ENCODE results near the gene HK1.
"Not testable (repeated sequence)": the region's sequence is repeated elsewhere in the genome, so short reads cannot be mapped to it uniquely, and the experiment has no call there.

Gene HK1

DNA sequence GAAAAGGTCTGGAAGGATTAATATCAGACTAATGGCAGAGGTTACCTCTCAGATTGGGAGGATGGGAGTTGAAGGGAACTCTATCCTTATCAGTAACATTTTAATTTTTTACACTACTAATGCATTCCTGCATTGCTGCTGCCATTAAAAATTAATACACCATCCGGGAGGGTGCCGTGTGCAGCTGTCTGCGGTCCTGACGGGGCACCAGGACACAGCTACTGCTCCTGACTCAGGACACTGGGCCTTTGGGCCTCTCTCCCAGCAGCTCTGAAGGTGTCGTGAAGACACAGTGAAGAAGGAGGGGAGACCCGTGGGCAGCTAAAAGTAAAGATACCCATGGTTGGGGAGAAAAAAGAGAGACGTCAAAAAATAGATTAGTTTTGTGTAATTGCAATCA is 23.4 kb upstream of the HK1 start:
- DNase-seq (ENCODE audit: low read depth in 1 of 2, low spot score in 1 of 2), result no peak

DNA sequence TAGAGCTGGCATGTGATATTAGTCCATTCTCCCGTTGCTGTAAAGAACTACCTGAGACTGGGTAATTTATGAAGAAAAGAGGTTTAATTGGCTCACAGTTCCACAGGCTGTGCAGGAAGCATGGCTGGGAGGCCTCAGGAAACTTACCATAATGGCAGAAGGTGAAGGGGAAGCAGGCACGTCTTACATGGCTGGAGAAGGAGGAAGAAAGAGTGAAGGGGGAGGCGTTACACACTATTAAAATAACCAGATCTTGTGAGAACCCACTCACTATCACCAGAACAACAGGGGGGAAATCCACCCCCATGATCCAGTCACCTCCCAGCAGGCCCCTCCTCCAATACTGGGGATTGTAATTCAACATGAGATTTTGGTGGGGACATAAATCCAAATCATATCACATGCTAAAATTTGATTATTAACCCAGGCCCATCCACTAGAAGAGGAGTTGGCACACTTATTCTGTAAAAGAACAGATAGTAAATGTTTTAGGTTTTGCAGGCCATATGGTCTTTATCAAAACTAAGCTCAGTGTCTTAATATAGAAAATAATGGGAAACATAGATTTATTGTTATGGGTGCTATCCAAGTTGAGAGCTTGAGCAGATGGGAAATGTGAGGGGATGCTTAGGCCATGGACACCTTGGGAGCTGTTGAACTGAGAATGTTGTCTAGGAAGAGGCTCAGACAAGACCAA is 18.6 kb upstream of the HK1 start:
- DNase-seq (ENCODE audit: low read depth in 1 of 2, low spot score in 1 of 2), result no peak

DNA sequence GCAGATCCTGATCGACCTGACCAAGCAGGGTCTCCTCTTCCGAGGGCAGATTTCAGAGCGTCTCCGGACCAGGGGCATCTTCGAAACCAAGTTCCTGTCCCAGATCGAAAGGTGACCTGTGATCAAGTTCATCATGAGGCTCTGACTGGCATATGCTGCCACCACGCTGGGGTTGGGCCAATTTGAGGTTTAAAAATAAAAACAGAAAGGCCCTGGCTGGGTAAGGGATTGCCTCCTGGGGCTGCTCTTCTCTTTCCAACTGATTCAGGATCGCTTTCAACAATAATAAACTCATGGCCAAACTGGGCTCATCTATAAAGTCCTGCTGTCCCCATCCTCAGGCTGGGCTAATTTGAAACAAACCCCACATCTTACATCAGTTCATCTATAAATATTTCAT is 17.1 kb upstream of the HK1 start:
- DNase-seq (ENCODE audit: low read depth in 1 of 2, low spot score in 1 of 2), result no peak

DNA sequence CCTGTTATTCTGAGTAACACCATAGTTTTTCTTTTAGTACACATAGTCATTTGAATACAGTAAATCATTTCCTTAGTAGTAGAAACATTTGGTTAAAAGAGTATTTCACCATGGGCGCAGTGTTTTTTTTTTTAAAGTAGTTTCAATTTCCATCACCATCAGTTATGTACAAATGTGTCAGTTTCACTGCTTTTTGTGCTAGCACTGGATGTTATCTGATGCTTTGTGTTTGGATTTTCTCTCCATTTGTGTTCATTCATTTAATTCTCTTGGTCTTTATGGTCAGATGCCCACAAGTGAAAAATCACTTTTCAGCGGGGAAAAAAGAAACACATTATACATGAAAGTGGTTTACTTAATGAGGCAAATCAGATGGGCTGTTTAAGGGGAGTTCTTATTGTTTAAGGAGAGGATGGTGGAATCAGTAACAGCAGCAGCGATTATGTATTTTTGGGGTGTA is 16.0 kb upstream of the HK1 start:
- no peak for DNase-seq (ENCODE audit: low read depth in 1 of 2, low spot score in 1 of 2)

DNA sequence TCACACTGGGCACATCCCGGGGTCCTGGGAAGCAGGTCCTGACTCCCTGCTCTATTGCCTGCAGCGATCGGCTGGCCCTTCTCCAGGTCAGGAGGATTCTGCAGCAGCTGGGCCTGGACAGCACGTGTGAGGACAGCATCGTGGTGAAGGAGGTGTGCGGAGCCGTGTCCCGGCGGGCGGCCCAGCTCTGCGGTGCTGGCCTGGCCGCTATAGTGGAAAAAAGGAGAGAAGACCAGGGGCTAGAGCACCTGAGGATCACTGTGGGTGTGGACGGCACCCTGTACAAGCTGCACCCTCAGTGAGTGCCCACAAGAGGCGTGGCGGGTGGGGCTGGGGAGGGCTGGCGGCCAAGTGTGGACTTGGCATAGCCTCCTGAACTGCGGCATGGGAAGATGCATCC is 12.8 kb upstream of the HK1 start:
- no peak for DNase-seq (ENCODE audit: low read depth in 1 of 2, low spot score in 1 of 2)

DNA sequence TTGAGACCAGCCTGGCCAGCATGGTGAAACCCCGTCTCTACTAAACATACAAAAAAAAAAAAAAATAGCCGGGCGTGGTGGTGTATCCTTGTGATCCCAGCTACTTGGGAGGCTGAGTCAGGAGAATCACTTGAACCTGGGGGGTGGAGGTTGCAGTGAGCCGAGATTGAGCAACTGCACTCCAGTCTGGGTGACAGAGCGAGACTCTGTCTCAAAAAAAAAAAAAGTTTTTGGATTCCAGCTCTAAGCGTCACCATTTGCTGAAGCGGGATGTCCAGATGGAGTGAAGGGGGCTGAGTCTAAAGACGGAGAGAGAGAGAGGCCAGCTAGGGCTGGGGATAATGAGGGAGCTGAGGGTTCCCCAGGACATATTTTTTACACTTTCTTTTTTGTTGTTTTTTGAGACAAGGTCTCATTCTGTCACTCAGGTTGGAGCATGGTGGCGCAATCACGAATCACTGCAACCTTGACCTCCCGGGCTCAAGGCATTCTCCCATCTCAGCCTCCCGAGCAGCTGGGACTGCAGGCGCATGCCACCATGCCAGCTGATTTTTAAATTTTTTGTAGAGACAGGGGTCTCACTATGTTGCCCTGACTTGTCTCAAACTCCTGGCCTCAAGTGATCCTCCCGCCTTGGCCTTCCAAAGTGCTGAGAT is 9.4 kb upstream of the HK1 start:
- DNase-seq (ENCODE audit: low read depth in 1 of 2, low spot score in 1 of 2), result no peak

DNA sequence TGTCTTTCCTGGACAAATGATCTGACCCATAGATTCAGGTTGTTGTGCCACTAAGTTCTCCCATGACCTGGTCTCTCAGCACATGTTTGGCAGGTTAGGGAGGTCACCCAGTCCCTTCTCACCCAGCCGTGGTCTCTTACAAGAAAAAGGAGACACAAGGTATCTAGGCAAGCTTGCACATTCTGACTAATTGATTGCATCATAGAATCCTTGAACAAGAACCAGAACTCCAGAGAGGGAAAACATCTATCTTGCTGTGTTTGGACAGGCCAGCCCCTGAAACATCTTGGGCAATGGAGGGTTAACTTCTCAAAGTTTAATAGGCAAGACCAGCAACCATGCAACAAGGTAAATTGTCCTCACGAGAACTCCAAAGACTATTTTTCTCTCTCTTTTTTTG is 8.5 kb upstream of the HK1 start:
- no peak for DNase-seq (ENCODE audit: low read depth in 1 of 2, low spot score in 1 of 2)

DNA sequence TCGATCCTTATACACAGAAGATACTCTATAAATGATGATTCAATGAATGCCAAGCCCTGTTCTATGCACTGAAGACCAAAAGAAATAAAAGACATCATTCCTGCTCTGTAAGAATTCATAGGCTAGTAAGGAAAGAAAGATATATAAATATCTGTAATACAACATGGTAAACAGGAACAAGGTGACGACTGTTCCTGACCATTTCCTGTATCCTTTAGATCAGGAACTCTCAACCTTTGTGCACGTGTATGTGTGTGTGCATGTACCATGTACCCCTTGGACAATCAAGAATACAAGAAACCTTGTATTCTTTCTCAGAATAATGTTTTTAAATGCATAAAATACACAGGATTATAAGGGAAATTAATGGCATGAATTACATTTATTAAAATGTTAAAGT is 7.3 kb upstream of the HK1 start:
- no peak for DNase-seq (ENCODE audit: low read depth in 1 of 2, low spot score in 1 of 2)

DNA sequence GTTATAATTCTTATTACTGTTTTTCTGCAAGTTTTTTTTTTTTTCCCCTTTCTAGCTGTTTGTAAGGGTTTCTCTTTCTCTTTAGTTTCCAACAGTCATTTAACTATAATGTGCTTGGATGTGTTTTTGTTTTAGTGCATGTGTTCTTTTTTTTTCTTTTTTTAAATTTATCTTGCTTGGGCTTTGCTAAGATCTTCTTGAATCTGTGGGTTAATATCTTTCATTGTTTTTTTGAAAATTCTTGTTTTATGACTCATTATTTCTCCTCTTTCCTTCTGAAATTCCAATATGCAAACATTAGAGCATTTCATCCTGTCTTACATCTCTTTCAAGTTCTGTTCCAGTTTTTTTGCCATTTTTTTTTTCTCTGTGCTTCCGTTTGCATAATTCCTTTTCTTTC is 5.7 kb upstream of the HK1 start:
- no peak for DNase-seq (ENCODE audit: low read depth in 1 of 2, low spot score in 1 of 2)

DNA sequence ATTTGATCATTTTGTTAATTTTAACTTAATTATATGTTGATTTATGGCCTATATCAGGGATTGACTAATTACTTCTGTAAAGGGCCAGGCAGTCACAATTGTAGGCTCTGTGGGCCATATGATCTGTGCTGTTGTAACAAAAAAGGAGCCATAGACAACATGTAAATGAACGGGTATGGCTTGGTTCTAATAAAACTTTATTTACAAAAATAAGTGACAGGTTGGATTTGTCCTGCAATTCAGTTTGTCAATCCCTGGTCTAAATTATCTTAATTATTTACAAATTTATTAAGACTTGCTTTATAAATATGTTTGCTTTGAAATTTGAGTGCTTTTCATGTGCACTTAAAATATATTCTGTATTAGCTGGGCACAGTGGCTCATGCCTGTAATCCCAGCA is 2.9 kb upstream of the HK1 start:
- no peak for DNase-seq (ENCODE audit: low read depth in 1 of 2, low spot score in 1 of 2)

DNA sequence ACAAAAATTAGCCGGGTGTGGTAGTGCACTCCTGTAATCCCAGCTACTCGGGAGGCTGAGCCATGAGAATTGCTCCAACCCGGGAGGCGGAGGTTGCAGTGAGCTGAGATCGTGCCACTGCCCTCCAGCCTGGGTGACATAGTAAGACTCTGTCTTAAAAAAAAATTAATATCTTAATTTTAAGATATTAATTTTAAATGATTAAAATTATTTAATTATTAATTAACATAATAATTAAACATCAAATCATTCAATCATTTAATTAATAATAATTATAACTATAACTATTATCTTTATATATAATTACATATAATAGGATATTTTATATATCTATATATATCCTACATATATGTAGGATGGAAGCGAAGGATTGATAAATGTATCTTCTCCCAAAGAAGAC is 1.8 kb upstream of the HK1 start:
- no peak for DNase-seq (ENCODE audit: low read depth in 1 of 2, low spot score in 1 of 2)

DNA sequence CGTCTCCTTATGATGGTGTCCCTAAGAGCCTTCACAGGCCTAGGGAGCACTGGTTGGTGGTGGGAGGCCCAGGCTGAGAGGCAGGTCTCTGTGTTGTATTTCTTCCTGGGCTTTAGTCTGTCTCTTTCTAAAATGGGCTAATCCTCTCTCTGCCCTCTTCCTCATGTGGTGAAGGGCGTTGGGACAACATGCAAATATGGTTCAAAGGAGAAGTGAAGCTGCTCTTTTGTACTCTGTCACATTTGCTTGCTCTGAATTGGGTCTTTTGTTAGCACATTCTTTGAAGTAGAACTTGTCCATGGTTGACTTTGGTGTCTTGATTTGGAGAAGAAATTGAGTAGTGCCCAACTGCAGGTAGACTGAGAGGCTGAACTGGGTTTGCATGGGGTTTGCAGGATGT is 814 bp downstream of the HK1 start:
- no peak for DNase-seq (ENCODE audit: low read depth in 1 of 2, low spot score in 1 of 2)

DNA sequence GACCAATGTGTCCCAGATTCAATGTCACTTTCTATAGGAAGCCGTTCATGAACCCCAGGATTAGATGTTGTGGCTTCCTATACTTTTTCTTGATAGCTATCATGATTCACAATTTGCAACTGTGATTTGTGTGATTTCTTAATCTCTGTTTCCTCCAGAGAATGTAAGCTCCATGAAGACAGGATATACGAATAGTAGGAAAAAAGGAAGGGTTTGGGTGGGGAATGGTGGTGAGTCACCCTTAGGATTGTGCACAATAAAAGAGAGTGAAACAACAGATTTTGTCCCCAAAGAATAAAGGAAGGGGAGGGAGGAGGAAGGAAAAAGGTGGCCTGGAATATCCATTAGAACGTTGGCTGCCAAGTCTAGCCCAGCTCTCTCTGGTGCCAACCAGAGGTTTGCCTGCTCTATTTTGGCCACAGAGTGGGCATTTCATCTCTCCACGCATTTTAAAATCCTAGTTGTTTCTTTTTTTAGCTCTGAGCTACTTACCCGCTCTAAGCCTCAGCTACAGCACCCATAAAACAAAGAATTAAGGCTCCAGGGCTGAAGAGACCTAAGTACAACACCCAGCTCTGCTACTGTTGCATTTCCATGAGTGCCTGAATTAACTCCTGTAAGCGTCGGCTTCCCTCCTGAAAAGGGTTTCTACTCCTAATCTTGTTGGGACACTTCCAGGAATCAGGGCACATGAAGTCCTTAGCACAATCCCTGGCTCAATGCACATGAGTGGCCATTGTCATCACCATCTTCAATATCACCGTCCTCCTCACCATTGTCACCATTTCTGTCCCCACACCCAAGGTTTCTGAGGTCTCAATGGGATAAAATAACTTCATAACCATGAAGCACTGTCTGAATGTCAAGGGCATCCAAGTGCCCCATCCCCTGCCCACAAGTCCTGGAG is 3.5 kb downstream of the HK1 start:
- DNase-seq (ENCODE audit: low read depth in 1 of 2, low spot score in 1 of 2), result no peak

DNA sequence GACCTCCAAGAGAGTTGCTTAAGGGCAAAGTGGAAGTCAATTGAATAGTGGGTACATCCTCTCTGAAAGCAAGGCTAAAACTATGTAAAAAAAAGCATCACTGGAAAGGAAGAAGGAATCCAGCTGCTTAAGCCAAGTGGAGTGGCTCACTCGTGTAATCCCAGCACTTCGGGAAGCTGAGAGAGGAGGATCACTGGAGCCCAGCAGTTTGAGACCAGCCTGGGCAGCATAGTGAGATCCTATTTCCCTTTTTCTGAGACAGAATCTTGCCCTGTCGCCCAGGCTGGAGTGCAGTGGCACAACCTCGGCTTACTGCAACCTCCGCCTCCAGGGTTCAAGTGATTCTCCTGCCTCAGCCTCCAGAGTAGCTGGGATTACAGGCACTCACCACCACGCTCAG is 6.1 kb downstream of the HK1 start:
- DNase-seq (ENCODE audit: low read depth in 1 of 2, low spot score in 1 of 2), result not testable (repeated sequence)

DNA sequence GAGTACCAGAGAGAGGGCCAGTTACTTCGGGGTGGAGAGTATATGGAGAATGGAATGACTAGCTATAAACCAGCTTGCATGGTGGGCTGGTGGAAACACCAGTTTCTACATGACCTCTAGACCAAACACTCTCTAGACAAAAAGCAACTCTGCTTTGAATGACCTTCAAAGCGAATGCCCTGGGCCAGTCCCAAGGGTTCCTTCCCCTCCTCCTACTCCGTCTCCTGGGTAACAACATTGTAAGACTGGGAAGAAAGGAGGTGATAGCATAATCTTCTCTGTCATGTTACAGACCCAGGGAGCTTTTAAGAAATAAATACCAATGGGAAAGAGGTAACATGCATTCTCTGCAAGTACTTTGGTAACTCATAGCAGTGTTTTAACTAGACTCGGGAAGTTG is 7.4 kb downstream of the HK1 start:
- DNase-seq (ENCODE audit: low read depth in 1 of 2, low spot score in 1 of 2), result no peak

DNA sequence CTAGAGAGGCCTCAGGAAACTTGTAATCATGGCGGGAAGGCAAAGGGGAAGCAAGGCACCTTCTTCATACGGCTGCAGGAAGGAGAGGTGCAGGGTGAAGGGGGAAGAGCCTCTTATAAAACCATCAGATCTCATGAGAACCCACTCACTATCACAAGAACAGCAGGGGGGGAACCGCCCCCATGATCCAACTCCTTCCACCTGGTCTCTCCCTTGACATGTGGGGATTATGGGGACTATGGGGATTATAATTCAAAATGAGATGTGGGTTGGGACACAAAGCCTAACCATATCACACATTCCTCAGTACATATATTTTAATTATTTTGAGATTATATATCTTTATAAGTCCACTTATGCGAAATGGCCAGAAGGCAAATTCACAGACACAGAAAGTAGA is 8.9 kb downstream of the HK1 start:
- DNase-seq (ENCODE audit: low read depth in 1 of 2, low spot score in 1 of 2), result no peak

DNA sequence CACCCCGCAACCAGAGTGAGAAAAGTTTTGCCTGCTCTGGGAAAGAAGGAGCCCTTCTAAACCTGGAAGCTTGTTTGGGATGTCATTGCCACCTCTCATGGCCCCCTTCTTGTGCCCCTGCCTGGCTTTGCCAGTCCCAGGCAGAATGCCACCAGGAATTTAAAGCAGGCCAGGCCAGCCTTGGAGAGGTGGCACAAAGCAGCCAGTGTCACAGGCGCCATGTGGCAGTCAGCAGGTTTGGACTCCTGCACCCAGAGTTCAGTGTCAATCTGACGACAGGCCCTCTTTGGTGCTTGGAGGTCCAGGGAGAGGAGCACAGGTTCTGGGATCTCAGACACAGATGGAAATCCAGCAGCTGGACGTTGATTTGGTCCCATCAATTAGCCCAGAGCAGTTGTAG is 12.7 kb downstream of the HK1 start:
- DNase-seq (ENCODE audit: low read depth in 1 of 2, low spot score in 1 of 2), result no peak

DNA sequence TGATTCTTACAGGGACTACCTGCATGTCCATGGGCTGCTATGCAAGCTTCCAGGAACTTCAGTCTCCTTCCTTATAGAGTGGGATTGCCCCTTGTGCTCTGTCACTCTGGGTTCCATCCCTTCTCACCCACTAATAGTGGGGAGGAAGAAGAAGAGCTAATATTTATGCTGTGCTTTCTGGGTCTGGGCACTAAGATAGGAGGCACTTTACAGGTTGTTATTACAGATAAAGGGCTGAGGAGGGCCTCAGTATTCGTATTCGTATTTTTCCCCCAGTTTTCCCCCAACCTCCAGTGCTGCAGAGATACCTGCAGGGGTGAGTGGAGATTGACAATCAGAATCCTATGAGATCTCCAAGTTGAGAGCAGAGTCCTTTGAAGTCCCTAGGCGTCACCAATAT is 14.2 kb downstream of the HK1 start:
- no peak for DNase-seq (ENCODE audit: low read depth in 1 of 2, low spot score in 1 of 2)

DNA sequence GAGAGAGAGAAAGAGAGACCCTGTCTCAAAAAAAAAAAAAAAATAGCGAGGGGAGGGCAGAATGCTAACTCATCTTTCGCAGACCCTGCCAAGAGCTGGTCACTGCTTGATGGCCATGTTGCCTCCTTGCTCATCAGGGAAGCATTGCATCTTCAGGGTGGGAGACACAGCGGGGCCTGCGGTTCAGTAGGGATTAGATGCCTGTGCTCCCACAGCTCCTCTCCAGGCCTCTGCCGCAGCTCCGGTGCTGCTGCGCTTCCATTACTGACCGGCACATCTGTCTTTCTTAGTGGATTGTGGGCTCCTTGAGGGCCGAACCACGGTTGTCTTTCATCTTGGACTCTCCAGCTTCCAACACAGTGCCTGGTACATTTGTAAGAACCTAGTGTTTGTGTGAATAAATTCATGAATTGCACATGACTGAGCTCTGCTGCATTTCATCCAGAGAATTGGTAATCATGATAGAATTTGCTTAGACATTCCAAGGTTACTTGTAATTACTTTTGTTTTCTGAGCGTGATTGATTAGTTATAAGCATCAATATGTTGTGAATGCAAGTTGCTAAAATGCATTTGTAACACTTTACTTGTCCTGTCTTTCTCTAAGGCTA is 16.8 kb downstream of the HK1 start:
- DNase-seq (ENCODE audit: low read depth in 1 of 2, low spot score in 1 of 2), result no peak

DNA sequence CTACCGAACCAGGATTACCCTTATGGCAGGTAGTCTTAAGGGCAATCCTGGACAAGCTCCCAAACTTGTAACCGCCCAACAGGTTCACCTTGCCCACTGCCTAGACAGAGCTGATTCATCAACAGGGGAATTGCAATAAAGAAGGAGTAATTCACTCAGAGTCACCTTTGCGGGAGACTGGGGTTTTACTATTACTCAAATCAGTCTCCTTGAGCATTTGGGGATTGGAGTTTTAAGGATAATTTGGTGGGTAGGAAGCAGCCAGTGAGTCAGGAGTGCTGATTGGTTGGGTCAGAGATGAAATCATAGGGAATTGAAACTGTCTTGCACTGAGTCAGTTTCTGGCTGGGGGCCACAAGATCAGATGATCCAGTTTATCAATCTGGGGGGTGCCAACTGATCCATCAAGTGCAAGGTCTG is 25.3 kb downstream of the HK1 start:
- DNase-seq (ENCODE audit: low read depth in 1 of 2, low spot score in 1 of 2), result no peak

DNA sequence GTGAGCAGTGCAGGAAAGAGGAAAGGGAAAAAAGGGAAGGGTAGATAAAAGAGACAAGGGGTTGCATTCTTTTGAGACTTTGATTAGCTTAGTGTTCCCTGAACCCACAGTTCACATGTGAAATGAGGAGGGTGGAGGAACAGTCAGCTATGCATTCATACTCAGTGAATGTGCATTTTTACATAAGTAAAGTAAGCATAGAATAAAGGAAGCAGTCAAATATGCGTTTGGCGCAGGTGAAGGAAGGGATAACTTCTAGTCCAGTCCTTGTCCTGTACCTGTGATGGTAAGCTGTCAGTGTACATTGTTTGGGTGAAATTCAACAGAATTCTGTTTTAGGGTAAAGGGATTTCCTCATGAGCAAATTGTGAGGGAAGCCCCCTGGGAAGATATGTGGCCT is 28.1 kb downstream of the HK1 start:
- DNase-seq (ENCODE audit: low read depth in 1 of 2, low spot score in 1 of 2), result no peak

DNA sequence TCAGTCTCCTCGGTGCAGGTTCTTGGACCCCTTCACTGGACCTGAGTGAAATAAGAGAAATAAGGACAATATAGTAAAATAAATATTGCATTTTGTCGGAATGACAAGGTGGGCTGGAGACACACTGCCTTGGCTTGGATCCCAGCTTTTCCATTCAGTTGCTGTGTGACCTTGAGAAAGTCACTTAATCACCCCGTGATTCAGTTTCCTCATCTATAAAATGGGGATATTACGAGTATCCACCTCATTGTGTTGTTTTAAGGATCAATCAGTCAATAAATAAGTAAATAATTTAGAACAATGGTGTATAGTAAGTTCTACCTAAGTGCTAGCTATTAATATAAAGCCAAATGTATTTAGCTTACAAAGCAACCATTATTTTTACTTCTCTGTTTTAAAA is 29.1 kb downstream of the HK1 start:
- DNase-seq (ENCODE audit: low read depth in 1 of 2, low spot score in 1 of 2), result no peak
